MM.1S (cell line): ENCODE measurements around the gene DUSP9.

Experiments used
- CTCF ChIP-seq: fragments of 300-600 bp; sonication (generic); IDR thresholded peaks from 2 replicates; pipeline ENCODE4 v1.5.1; 2016; ENCODE audit warnings: antibody characterized with exemption, low read length, mixed read lengths
- EZH2 ChIP-seq: fragments of 300-600 bp; sonication (generic); optimal IDR thresholded peaks from 2 replicates; pipeline ENCODE3; 2017; ENCODE audit warnings: low read depth, mild to moderate bottlenecking, antibody characterized with exemption, low read length, mixed read lengths
- EZH2phosphoT487 ChIP-seq: fragments of 300-600 bp; sonication (generic); IDR thresholded peaks from 2 replicates; pipeline ENCODE4 v1.6.1; 2018; ENCODE audit warnings: antibody characterized with exemption, low read length

DNA sequence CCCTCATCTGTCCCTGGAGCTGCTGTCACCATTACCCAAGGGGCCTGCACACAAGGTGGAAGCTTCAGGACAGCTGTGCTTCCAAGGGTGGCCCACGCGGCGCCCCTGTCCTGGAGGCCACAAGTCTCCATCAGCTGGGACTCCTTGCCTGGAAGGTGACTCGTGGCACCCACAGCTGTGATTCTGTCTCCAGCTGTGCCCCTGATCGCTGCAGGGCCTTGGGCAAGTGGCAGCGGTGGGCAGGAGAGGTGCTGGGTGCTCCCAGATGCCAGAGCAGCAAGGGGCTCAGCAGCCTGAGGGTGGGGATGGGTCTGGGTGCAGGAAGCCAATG is 9.0 kb upstream of the DUSP9 start:
- TF ChIP-seq CTCF = no peak
- TF ChIP-seq EZH2phosphoT487 = no peak
- TF ChIP-seq EZH2 = no peak
